Right atrium auricular region (tissue), 2 donors: ENCODE data around the gene LONP2. TPM values are rescaled to one million over a fixed set of nuclear protein-coding genes. Genes with fewer than 3 reads are reported as not detected.

Experiments
- DNase-seq: peaks from one replicate; pipeline ENCODE4 v3.0.0-alpha.2; 2019; ENCODE audit warnings: low spot score
- H3K27ac ChIP-seq, 2 donors: fragments of 200-600 bp; sonication (generic); 1 replicate in 1 of 2; 2 replicates in 1 of 2; pipeline ENCODE4 v1.5.1; 2016 to 2019
- H3K27me3 ChIP-seq, 2 donors: fragments of 200-600 bp; sonication (generic); one replicate each; pipeline versions ENCODE4 v1.5.1 to v1.6.0; 2017 to 2019
- H3K36me3 ChIP-seq: fragments of 200-600 bp; sonication (generic); one replicate; pipeline ENCODE4 v1.5.1; 2016
- H3K4me1 ChIP-seq, 2 donors: fragments of 200-600 bp; sonication (generic); one replicate each; pipeline versions ENCODE4 v1.5.1 to v1.6.0; 2017 to 2019
- H3K4me3 ChIP-seq, 2 donors: fragments of 200-600 bp; sonication (generic); 1 replicate in 1 of 2; 2 replicates in 1 of 2; pipeline ENCODE4 v1.5.1; 2017 to 2019; ENCODE audit warnings: mild to moderate bottlenecking in 1 of 2, moderate library complexity in 1 of 2
- H3K9me3 ChIP-seq, 2 donors: fragments of 200-600 bp; sonication (generic); one replicate each; pipeline ENCODE4 v1.5.1; 2019
- CTCF ChIP-seq, 2 donors: fragments of 200-600 bp; sonication (generic); IDR thresholded peaks; one replicate each; pipeline ENCODE4 v1.5.1; 2019; ENCODE audit warnings: antibody characterized with exemption in 2 of 2
- total RNA-seq, 2 donors: library from RNA; depleted of rRNA; stranded (reverse); fragments of >200 nt; gene quantifications; one replicate each; pipeline ENCODE4 v1.1.0, GENCODE V29; 2016

Gene LONP2
- total RNA-seq, 2 donors from 2014 or later: 37.2 to 48.9 TPM

- H3K27me3 ChIP-seq: no peaks in the 10 kb centered on the region
- no peak overlapping the region for H3K4me3 ChIP-seq
- peaks cover 0 to 31% of the 10 kb centered on the region in 2 donors for H3K4me1 ChIP-seq
- no peaks in the 10 kb centered on the region for H3K9me3 ChIP-seq
- H3K27ac ChIP-seq: no peak overlapping the region
- no peak for DNase-seq
- peaks cover 12% of the 10 kb centered on the region for H3K36me3 ChIP-seq
- no peak for TF ChIP-seq CTCF (IDR thresholded peaks at IDR 0.05)
Observed at GRCh38 chr16:48274476-48274875, 30.4 kb downstream of the LONP2 start.

- no peak overlapping the region for H3K4me3 ChIP-seq
- H3K4me1 ChIP-seq: peaks cover 0 to 38% of the 10 kb centered on the region in 2 donors
- no peaks in the 10 kb centered on the region for H3K27me3 ChIP-seq
- H3K9me3 ChIP-seq: no peaks in the 10 kb centered on the region
- TF ChIP-seq CTCF (IDR thresholded peaks at IDR 0.05): no peak
- peaks cover 5% of the 10 kb centered on the region for H3K36me3 ChIP-seq
- H3K27ac ChIP-seq: peak overlapping the region; percentile 49
- no peak for DNase-seq
Observed at GRCh38 chr16:48276102-48276501, 32.0 kb downstream of the LONP2 start.

DNA sequence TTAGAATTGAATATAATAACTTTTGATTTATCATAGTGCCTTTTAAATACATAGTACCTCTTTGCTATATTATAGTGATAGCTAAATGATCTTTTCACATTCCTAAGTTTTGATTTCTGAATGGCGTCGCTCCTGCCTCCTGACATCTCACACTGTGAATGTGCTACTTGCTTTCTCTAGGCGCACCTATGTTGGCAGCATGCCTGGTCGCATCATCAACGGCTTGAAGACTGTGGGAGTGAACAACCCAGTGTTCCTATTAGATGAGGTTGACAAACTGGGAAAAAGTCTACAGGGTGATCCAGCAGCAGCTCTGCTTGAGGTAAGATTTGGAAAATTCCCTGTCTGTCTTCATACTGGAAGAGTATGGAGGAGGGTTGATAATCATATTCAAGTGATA lies 33.1 kb downstream of the LONP2 start:
- Histone ChIP-seq H3K4me1 (peaks cover 0 to 34% of the 10 kb centered on the region in 2 donors), H3K27me3 (no peaks in the 10 kb centered on the region), H3K36me3 (peaks cover 5% of the 10 kb centered on the region), H3K9me3 (no peaks in the 10 kb centered on the region), H3K4me3 (no peak overlapping the region), H3K27ac (peak overlapping the region; percentile 44 to 49)
- no peak for TF ChIP-seq CTCF (IDR thresholded peaks at IDR 0.05)
- no peak for DNase-seq

DNA sequence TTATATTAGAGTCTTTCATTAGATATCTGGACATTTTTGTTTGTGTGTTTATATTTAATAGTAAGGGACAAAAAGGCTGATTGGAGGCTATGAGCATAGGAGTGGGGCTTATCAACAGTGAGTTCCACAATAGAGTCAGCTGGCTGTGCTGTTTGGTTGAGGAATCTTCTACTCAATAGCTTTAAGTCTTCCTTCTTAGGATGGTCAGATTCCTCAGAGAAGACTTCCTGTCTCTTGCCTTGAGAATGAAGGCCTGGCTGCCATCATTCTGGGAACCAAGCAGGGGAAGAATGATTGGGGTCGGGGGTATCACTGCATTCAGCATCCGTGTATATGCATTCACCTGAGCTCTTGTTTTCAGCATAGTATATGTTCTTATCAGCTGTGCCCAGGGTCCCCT lies 35.1 kb downstream of the LONP2 start:
- peak overlapping the region in 1 of 2 donors; percentile 20 for H3K27ac ChIP-seq

DNA sequence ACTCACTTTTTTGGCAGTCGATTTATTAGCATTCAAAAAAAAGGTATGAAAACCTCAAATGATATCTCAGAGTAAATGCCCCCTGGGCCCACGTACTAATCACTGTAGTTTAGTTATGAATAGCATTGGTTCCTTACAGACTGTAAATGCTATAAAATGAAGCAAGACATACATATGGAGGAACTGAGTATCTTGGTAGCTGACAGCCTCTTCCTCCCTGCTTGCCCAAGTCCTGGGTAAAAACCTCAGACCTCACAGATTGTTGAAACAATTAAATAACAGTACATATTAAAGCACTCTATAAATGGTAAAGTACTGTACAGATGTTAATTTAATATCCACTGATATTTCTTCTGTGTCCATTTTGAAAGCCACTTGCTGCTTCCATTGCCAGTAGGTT lies 36.4 kb downstream of the LONP2 start:
- DNase-seq: no peak
- Histone ChIP-seq H3K4me1 (peaks cover 0 to 48% of the 10 kb centered on the region in 2 donors), H3K4me3 (no peak overlapping the region), H3K9me3 (no peaks in the 10 kb centered on the region), H3K36me3 (peaks cover 5% of the 10 kb centered on the region), H3K27ac (peak overlapping the region in 1 of 2 donors; percentile 20), H3K27me3 (no peaks in the 10 kb centered on the region)
- no peak for TF ChIP-seq CTCF (IDR thresholded peaks at IDR 0.05)

More for the DNA sequence above, 35.1 kb downstream of the LONP2 start:
- H3K4me1 ChIP-seq: peaks cover 0 to 48% of the 10 kb centered on the region in 2 donors
- no peak for DNase-seq
- H3K9me3 ChIP-seq: no peaks in the 10 kb centered on the region
- H3K27me3 ChIP-seq: no peaks in the 10 kb centered on the region
- no peak for TF ChIP-seq CTCF (IDR thresholded peaks at IDR 0.05)
- H3K36me3 ChIP-seq: peaks cover 5% of the 10 kb centered on the region
- no peak overlapping the region for H3K4me3 ChIP-seq

GRCh38 chr16:48282636-48283263 lies 38.6 kb downstream of the LONP2 start:
- Histone ChIP-seq H3K4me3 (no peak overlapping the region), H3K36me3 (peaks cover 15% of the 10 kb centered on the region), H3K27ac (peak overlapping the region; percentile 52 to 64), H3K27me3 (no peaks in the 10 kb centered on the region), H3K9me3 (peaks cover 0 to 9% of the 10 kb centered on the region in 2 donors), H3K4me1 (peaks cover 0 to 34% of the 10 kb centered on the region in 2 donors)
- TF ChIP-seq CTCF (IDR thresholded peaks at IDR 0.05): no peak
- no peak for DNase-seq
